Naive thymus-derived CD4-positive, alpha-beta T cell (primary cell): ENCODE results near the gene CGNL1. TPM values are rescaled to one million over a fixed set of nuclear protein-coding genes. Genes with fewer than 3 reads are reported as not detected.

Experiments
- ATAC-seq: fragments of 150-1000 bp; cut with Tn5 transposase; 2 replicates; pipeline ENCODE4 v1.10.0; 2021; ENCODE audit warnings: mild to moderate bottlenecking, moderate library complexity
- CTCF ChIA-PET: fragments of 350-600 bp; sonication (Branson Sonifier 250); formaldehyde crosslinking; loops from one replicate; lab custom pipeline; 2021; ENCODE audit warnings: antibody characterized with exemption; lab: Charles Lee
- POLR2A ChIA-PET: fragments of 350-600 bp; sonication (Branson Sonifier 250); formaldehyde crosslinking; loops from one replicate; lab custom pipeline; 2021; ENCODE audit warnings: antibody characterized with exemption, inconsistent platforms; lab: Charles Lee
- DNase-seq, 9 donors: peaks; one replicate each; pipeline versions ENCODE4 v3.0.0 to v3.0.0-alpha.2; 2020 to 2022; ENCODE audit warnings: mixed read lengths in 1 of 9
- H3K27ac ChIP-seq: one replicate; pipeline ENCODE4 v1.7.0; 2013; ENCODE audit warnings: mild to moderate bottlenecking, low read depth, low read length, moderate library complexity
- H3K27me3 ChIP-seq, 2 donors: one replicate each; pipeline ENCODE4 v1.7.0; 2013; ENCODE audit warnings: low read length in 2 of 2, mild to moderate bottlenecking in 2 of 2, moderate library complexity in 2 of 2; ENCODE audit not compliant: control insufficient read depth in 2 of 2, insufficient read depth in 2 of 2
- H3K36me3 ChIP-seq, 3 experiments: 1 replicate in 2 of 3; 2 replicates in 1 of 3; pipeline ENCODE4 v1.7.0; 2013; ENCODE audit warnings: low read length in 3 of 3, mild to moderate bottlenecking in 3 of 3, moderate library complexity in 1 of 3; ENCODE audit not compliant: insufficient read depth in 3 of 3, control insufficient read depth in 2 of 3
- H3K4me1 ChIP-seq, 2 donors: one replicate each; pipeline ENCODE4 v1.7.0; 2013; ENCODE audit warnings: low read length in 2 of 2, mild to moderate bottlenecking in 2 of 2, moderate library complexity in 1 of 2; ENCODE audit not compliant: control insufficient read depth in 2 of 2, insufficient read depth in 2 of 2
- H3K4me3 ChIP-seq: 2 replicates; pipeline ENCODE4 v1.7.0; 2013; ENCODE audit warnings: mild to moderate bottlenecking, low read length
- H3K9me3 ChIP-seq, 3 experiments: 1 replicate in 2 of 3; 2 replicates in 1 of 3; pipeline ENCODE4 v1.7.0; 2013; ENCODE audit warnings: low read length in 3 of 3; ENCODE audit not compliant: control insufficient read depth in 2 of 3
- H3K27ac Mint-ChIP-seq, 9 donors: one replicate each; pipeline ENCODE4 v1.8.0; 2020 to 2022; ENCODE audit warnings: mixed read lengths in 9 of 9, mild to moderate bottlenecking in 8 of 9, moderate library complexity in 5 of 9, inconsistent platforms in 2 of 9
- H3K27me3 Mint-ChIP-seq, 5 donors: one replicate each; pipeline ENCODE4 v1.8.0; 2021 to 2022; ENCODE audit warnings: mixed read lengths in 5 of 5, mild to moderate bottlenecking in 1 of 5
- H3K36me3 Mint-ChIP-seq, 5 donors: one replicate each; pipeline ENCODE4 v1.8.0; 2020 to 2022; ENCODE audit warnings: mixed read lengths in 5 of 5, mild to moderate bottlenecking in 3 of 5, inconsistent platforms in 1 of 5
- H3K4me1 Mint-ChIP-seq, 7 donors: one replicate each; pipeline ENCODE4 v1.8.0; 2020 to 2022; ENCODE audit warnings: mixed read lengths in 7 of 7, mild to moderate bottlenecking in 3 of 7, inconsistent platforms in 1 of 7
- H3K4me3 Mint-ChIP-seq, 10 donors: one replicate each; pipeline ENCODE4 v1.8.0; 2020 to 2022; ENCODE audit warnings: mild to moderate bottlenecking in 10 of 10, mixed read lengths in 10 of 10, moderate library complexity in 6 of 10, inconsistent platforms in 2 of 10
- H3K9me3 Mint-ChIP-seq, 11 donors: one replicate each; pipeline ENCODE4 v1.8.0; 2020 to 2022; ENCODE audit warnings: mixed read lengths in 11 of 11, mild to moderate bottlenecking in 4 of 11, inconsistent platforms in 1 of 11, moderate library complexity in 1 of 11
- intact Hi-C, 2 donors: fragments of 100-400 bp; cut with micrococcal nuclease; formaldehyde crosslinking; loops; one replicate each; pipeline ENCODE4 v1.15.1; 2023
- polyA plus RNA-seq, 2 donors: library from polyadenylated mRNA; unstranded; fragments of 300-500 nt; fragmentation: Illumina TruSeq; gene quantifications; one replicate each; pipeline ENCODE4 v1.2.3, GENCODE V29; 2021
- total RNA-seq, 6 experiments: library from RNA in 5 of 6; stranded (reverse) in 5 of 6; gene quantifications; 1 replicate in 5 of 6; 2 replicates in 1 of 6; pipeline ENCODE4 v1.2.3 and lab custom pipeline; 2021 to 2026

Gene CGNL1
- total and polyA plus RNA-seq, 7 experiments from 2014 or later, result not detected

- no peaks in the 10 kb centered on the region for H3K9me3 ChIP-seq
- no peaks in the 10 kb centered on the region for H3K4me1 ChIP-seq
- intact Hi-C loops, result no loop called here
- ChIA-PET POLR2A (no interaction called here), CTCF (no interaction called here)
- H3K4me3 ChIP-seq, result no peak overlapping the region
- no peaks in the 10 kb centered on the region for H3K27me3 ChIP-seq
- DNase-seq (no peak), ATAC-seq (no peak)
- H3K27ac Mint-ChIP-seq, result no peak overlapping the region
- no peak overlapping the region for H3K27ac ChIP-seq
- H3K9me3 Mint-ChIP-seq, result no peaks in the 10 kb centered on the region
- no peaks in the 10 kb centered on the region for H3K36me3 Mint-ChIP-seq
- H3K36me3 ChIP-seq, result no peaks in the 10 kb centered on the region
- H3K27me3 Mint-ChIP-seq, result peaks cover 3 to 24% (median 10%) of the 10 kb centered on the region in 5 donors
- no peak overlapping the region for H3K4me3 Mint-ChIP-seq
- no peaks in the 10 kb centered on the region for H3K4me1 Mint-ChIP-seq
These were observed 23.6 kb upstream of the CGNL1 start for GRCh38 chr15:57352535-57353316.

GRCh38 chr15:57353317-57353804 lies 22.9 kb upstream of the CGNL1 start:
- CTCF ChIA-PET, result no interaction called here
- intact Hi-C loops, result no loop called here

GRCh38 chr15:57354436-57355123 lies 21.7 kb upstream of the CGNL1 start:
- POLR2A ChIA-PET, result no interaction called here
- H3K9me3 Mint-ChIP-seq, result peaks cover 0 to 1% (median 0%) of the 10 kb centered on the region in 11 donors
- H3K27ac Mint-ChIP-seq, result no peak overlapping the region
- no peak overlapping the region for H3K4me3 ChIP-seq
- no peaks in the 10 kb centered on the region for H3K27me3 ChIP-seq
- H3K27ac ChIP-seq, result no peak overlapping the region
- no peak for ATAC-seq
- no peak overlapping the region for H3K4me3 Mint-ChIP-seq
- H3K36me3 Mint-ChIP-seq, result no peaks in the 10 kb centered on the region
- no peak for DNase-seq
- H3K4me1 Mint-ChIP-seq, result peaks cover 0 to 2% (median 0%) of the 10 kb centered on the region in 7 donors
- CTCF ChIA-PET, result no interaction called here
- intact Hi-C loops, result no loop called here
- H3K36me3 ChIP-seq, result no peaks in the 10 kb centered on the region
- H3K4me1 ChIP-seq, result no peaks in the 10 kb centered on the region
- H3K9me3 ChIP-seq, result no peaks in the 10 kb centered on the region
- peaks cover 6 to 24% (median 10%) of the 10 kb centered on the region in 5 donors for H3K27me3 Mint-ChIP-seq

More at GRCh38 chr15:57353317-57353804, 22.9 kb upstream of the CGNL1 start:
- Histone ChIP-seq H3K36me3 (no peaks in the 10 kb centered on the region), H3K27ac (no peak overlapping the region), H3K4me3 (no peak overlapping the region), H3K4me1 (no peaks in the 10 kb centered on the region), H3K27me3 (no peaks in the 10 kb centered on the region), H3K9me3 (no peaks in the 10 kb centered on the region)
- Mint-ChIP-seq H3K36me3 (no peaks in the 10 kb centered on the region), H3K4me3 (no peak overlapping the region), H3K27me3 (peaks cover 6 to 24% (median 10%) of the 10 kb centered on the region in 5 donors), H3K27ac (no peak overlapping the region), H3K4me1 (no peaks in the 10 kb centered on the region), H3K9me3 (no peaks in the 10 kb centered on the region)
- POLR2A ChIA-PET, result no interaction called here
- ATAC-seq (no peak), DNase-seq (no peak)

- POLR2A ChIA-PET, result no interaction called here
- H3K27me3 Mint-ChIP-seq, result peaks cover 6 to 24% (median 10%) of the 10 kb centered on the region in 5 donors
- H3K36me3 Mint-ChIP-seq, result no peaks in the 10 kb centered on the region
- Histone ChIP-seq H3K4me3 (no peak overlapping the region), H3K4me1 (no peaks in the 10 kb centered on the region), H3K27ac (no peak overlapping the region), H3K36me3 (no peaks in the 10 kb centered on the region), H3K9me3 (no peaks in the 10 kb centered on the region), H3K27me3 (no peaks in the 10 kb centered on the region)
- peaks cover 0 to 1% (median 0%) of the 10 kb centered on the region in 11 donors for H3K9me3 Mint-ChIP-seq
- no peak overlapping the region for H3K27ac Mint-ChIP-seq
- peaks cover 0 to 2% (median 0%) of the 10 kb centered on the region in 7 donors for H3K4me1 Mint-ChIP-seq
- ATAC-seq (no peak), DNase-seq (no peak)
- CTCF ChIA-PET, result interaction anchor here (0.7 kb wide), 1 partner anchor 13 kb away, joined by 3 read pairs; no protein-coding TSS in a partner anchor
- H3K4me3 Mint-ChIP-seq, result no peak overlapping the region
- intact Hi-C loops, result no loop called here
These were observed 21.0 kb upstream of the CGNL1 start for GRCh38 chr15:57355259-57355658.

- ChIA-PET POLR2A (no interaction called here), CTCF (interaction anchor here (0.6 kb wide), 1 partner anchor 9 kb away, joined by 3 read pairs; no protein-coding TSS in a partner anchor)
- Histone ChIP-seq H3K9me3 (no peaks in the 10 kb centered on the region), H3K27ac (no peak overlapping the region), H3K36me3 (no peaks in the 10 kb centered on the region), H3K4me3 (no peak overlapping the region), H3K27me3 (no peaks in the 10 kb centered on the region), H3K4me1 (no peaks in the 10 kb centered on the region)
- H3K27me3 Mint-ChIP-seq, result peaks cover 6 to 24% (median 10%) of the 10 kb centered on the region in 5 donors
- ATAC-seq (no peak), DNase-seq (no peak)
- intact Hi-C loops, result no loop called here
- peaks cover 0 to 1% (median 0%) of the 10 kb centered on the region in 11 donors for H3K9me3 Mint-ChIP-seq
- H3K27ac Mint-ChIP-seq, result no peak overlapping the region
- H3K4me3 Mint-ChIP-seq, result no peak overlapping the region
- H3K4me1 Mint-ChIP-seq, result peaks cover 0 to 2% (median 0%) of the 10 kb centered on the region in 7 donors
- no peaks in the 10 kb centered on the region for H3K36me3 Mint-ChIP-seq
These were observed 20.1 kb upstream of the CGNL1 start for GRCh38 chr15:57356178-57356577.

GRCh38 chr15:57356636-57357035 lies 19.7 kb upstream of the CGNL1 start:
- no peak for ATAC-seq
- H3K4me1 ChIP-seq, result no peaks in the 10 kb centered on the region
- H3K36me3 ChIP-seq, result no peaks in the 10 kb centered on the region
- no peaks in the 10 kb centered on the region for H3K36me3 Mint-ChIP-seq
- no peak overlapping the region for H3K27ac ChIP-seq
- peaks cover 6 to 24% (median 10%) of the 10 kb centered on the region in 5 donors for H3K27me3 Mint-ChIP-seq
- no peak for DNase-seq
- ChIA-PET CTCF (no interaction called here), POLR2A (no interaction called here)
- no peak overlapping the region for H3K4me3 ChIP-seq
- no peaks in the 10 kb centered on the region for H3K9me3 ChIP-seq
- H3K27ac Mint-ChIP-seq, result no peak overlapping the region
- peaks cover 0 to 2% (median 0%) of the 10 kb centered on the region in 7 donors for H3K4me1 Mint-ChIP-seq
- no peaks in the 10 kb centered on the region for H3K27me3 ChIP-seq
- intact Hi-C loops, result no loop called here
- H3K9me3 Mint-ChIP-seq, result peaks cover 0 to 1% (median 0%) of the 10 kb centered on the region in 11 donors
- no peak overlapping the region for H3K4me3 Mint-ChIP-seq
